Measurements from ENCODE around the gene CADPS2.

CADPS2 gene

DNA sequence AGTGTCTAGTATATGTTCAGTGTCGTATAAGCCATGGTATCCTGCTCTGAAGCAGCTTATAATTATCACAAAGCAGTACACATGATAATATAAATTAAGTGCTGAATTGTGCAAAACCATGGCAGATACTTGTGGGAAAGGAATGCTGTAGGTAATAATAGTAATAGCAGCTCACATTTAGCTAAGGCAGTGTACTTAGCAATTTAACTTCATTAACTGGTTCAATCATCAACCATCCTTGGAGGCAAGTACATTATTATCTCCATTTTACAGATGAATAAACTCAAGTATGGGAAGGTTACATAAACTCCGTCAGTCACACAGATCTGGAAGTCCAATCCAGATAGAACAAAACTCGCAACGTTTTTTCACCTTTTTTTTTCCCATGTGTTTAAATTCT, 161.9 kb downstream of the CADPS2 start:
- DNase-seq (ENCODE audit: low spot score) = no peak
- TF ChIP-seq, protein P1, sequence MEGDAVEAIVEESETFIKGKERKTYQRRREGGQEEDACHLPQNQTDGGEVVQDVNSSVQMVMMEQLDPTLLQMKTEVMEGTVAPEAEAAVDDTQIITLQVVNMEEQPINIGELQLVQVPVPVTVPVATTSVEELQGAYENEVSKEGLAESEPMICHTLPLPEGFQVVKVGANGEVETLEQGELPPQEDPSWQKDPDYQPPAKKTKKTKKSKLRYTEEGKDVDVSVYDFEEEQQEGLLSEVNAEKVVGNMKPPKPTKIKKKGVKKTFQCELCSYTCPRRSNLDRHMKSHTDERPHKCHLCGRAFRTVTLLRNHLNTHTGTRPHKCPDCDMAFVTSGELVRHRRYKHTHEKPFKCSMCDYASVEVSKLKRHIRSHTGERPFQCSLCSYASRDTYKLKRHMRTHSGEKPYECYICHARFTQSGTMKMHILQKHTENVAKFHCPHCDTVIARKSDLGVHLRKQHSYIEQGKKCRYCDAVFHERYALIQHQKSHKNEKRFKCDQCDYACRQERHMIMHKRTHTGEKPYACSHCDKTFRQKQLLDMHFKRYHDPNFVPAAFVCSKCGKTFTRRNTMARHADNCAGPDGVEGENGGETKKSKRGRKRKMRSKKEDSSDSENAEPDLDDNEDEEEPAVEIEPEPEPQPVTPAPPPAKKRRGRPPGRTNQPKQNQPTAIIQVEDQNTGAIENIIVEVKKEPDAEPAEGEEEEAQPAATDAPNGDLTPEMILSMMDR (IDR thresholded peaks at IDR 0.05; ENCODE audit: extremely low read depth, insufficient read depth, missing control alignments) = no peak
- in situ Hi-C loops (cut with MboI; ENCODE audit: low pct_unique_long_range_greater_than_20kb, low sequenced_read_pairs, unreplicated experiment) = no loop called here

DNA sequence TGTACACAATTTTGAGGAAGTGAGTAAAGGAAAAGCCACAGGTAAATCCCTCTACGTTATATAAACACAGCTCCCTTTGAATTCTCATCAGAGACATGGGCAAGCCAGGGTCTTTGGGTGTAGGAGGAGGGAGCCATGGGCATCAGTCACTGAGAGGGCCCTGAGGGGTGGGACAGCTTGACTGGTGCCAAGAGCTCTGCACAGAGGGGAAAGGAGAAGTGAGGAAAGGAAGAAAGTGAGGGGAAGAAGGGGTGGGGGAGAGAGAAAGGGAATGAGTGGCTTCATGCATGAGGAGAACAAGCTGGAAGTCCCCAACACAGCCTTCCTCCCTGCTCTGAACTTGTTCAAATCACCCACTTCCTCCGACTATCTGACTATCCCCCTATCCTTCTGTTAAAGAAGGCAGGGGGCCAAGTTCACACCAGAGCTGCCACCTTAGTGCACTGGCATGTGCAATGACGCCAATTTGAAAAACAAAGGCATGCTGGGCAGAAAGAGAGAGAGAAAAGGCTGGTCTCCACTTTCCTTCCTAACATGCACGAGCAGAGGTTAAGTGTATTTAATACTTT, 167.2 kb downstream of the CADPS2 start:
- in situ Hi-C loops (cut with MboI; ENCODE audit: low pct_unique_long_range_greater_than_20kb, low sequenced_read_pairs, unreplicated experiment) = no loop called here
- no peak for DNase-seq (ENCODE audit: low spot score)

DNA sequence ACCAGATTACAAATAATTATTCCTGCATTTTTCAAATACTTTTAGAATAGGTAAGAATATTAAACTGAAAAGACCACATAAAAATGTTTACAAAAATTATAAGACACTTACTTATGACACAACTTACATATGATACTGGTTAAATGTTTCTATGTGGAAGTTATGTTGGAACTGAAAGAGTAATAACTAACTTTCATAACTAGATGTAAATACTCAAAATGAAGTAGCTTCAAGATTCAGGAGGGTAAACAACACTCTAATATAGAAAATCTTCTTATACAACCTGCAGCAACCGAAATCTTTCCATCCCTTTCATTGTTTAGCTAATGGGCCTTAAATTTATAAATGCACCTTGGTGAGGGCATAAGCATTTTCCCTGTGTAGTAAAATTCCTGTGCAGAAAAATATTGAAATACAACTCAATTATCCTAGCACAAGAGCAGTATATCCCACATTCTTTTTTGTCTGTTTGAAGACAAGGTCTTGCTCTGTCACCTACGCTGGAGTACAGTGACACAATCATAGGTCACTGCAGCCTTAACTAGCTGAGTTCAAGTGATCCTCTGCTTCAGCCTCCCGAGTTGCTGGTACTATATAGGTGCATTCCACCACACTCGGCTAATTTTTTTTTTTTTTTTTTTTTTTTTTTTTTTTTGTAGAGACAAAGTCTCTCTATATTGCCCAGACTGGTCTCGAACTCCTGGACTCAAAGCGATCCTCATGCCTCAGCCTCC, 168.7 kb downstream of the CADPS2 start:
- no peak for DNase-seq (ENCODE audit: low spot score)
- TF ChIP-seq, protein P1 (IDR thresholded peaks at IDR 0.05; ENCODE audit: extremely low read depth, insufficient read depth, missing control alignments) = no peak
- in situ Hi-C loops (cut with MboI; ENCODE audit: low pct_unique_long_range_greater_than_20kb, low sequenced_read_pairs, unreplicated experiment) = no loop called here

More for the DNA sequence above, 167.2 kb downstream of the CADPS2 start:
- TF ChIP-seq, protein P1 (IDR thresholded peaks at IDR 0.05; ENCODE audit: extremely low read depth, insufficient read depth, missing control alignments) = no peak

DNA sequence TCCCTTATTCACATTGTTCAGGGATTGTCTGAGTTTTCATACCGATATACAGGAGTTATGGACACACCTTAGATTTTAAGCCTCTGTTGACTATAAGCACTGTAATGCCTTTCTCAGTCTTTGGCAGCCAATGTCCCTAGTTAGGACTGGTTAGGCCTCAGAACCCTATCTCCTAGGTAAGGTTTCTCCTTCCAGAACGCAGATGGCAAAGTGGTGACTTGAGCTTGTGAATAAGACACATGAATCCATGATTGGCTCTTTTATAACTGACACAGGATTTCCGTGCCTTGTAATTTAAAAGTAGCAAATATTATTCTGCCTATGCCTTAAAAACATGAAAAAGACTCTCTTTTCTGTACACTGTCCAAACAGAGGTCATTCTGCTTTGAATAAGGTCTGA, 171.1 kb downstream of the CADPS2 start:
- TF ChIP-seq, protein P1 (IDR thresholded peaks at IDR 0.05; ENCODE audit: extremely low read depth, insufficient read depth, missing control alignments) = no peak
- in situ Hi-C loops (cut with MboI; ENCODE audit: low pct_unique_long_range_greater_than_20kb, low sequenced_read_pairs, unreplicated experiment) = no loop called here
- DNase-seq (ENCODE audit: low spot score) = no peak

DNA sequence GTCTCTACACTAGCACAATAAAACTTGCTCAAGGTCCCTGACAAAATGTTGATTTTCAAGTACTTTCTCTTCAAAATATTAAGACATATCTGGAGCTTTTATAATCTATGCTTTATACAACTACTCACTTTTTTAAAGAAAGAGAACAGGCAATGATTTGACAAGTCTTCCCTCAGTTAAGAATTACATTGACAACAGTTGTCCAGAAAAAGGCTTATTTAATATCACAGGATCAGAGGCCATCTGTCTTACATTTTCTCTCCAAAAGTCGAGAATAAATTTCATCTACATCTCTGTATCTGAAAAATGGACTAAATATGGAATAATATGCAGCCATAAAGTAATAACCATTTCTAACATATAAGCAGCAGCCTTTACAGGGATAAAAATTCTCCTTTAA, 175.3 kb downstream of the CADPS2 start:
- in situ Hi-C loops (cut with MboI; ENCODE audit: low pct_unique_long_range_greater_than_20kb, low sequenced_read_pairs, unreplicated experiment) = no loop called here
- TF ChIP-seq, protein P1 (IDR thresholded peaks at IDR 0.05; ENCODE audit: extremely low read depth, insufficient read depth, missing control alignments) = no peak
- DNase-seq (ENCODE audit: low spot score) = no peak

DNA sequence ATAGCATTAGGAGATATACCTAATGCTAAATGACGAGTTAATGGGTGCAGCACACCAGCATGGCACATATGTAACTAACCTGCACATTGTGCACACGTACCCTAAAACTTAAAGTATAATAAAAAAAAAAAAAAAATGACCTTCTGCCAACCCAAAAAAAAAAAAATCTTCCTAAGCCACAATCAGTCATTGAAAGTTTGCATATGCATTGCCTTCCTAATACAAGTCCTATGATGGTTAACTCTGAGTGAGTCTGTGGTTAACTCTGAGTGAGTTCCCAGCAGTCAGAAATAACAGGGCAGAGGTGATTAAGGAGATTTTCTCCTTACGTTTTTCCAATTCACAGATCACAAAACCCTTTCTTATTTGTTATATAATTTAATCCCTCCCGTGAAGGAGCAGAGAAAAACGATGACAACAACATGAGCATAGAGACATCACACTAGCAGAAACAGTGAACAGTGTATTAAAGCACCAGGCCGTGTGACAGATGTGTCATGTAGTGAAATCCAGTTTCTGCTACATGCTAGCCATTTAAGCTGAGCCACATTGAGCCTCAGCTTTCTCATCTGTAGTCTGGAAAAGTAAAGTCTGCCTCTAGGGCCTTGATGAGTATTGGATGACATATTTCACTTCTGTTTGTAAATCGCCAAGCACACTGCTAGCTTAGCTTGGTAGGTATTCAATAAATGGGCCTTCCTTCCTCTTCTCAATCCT, 176.2 kb downstream of the CADPS2 start:
- in situ Hi-C loops (cut with MboI; ENCODE audit: low pct_unique_long_range_greater_than_20kb, low sequenced_read_pairs, unreplicated experiment) = no loop called here
- TF ChIP-seq, protein P1 (IDR thresholded peaks at IDR 0.05; ENCODE audit: extremely low read depth, insufficient read depth, missing control alignments) = no peak
- DNase-seq (ENCODE audit: low spot score) = no peak
